Body of pancreas (tissue), 4 donors: ENCODE results near the gene ZNF787. TPM values are rescaled to one million over a fixed set of nuclear protein-coding genes. Genes with fewer than 3 reads are reported as not detected.

Source experiments
- ATAC-seq: fragments of 150-250 bp; one replicate; pipeline ENCODE4 v1.9.1; 2016
- DNase-seq, 4 donors: peaks; one replicate each; pipeline ENCODE4 v3.0.0-alpha.2; 2019
- H3K27ac ChIP-seq, 4 donors: fragments of 200-600 bp; sonication (generic); 1 replicate in 3 of 4; 2 replicates in 1 of 4; pipeline versions ENCODE4 v1.5.1 to v1.6.1; 2016 to 2019; ENCODE audit warnings: mild to moderate bottlenecking in 1 of 4, mixed read lengths in 1 of 4, moderate library complexity in 1 of 4
- H3K27me3 ChIP-seq, 2 donors: fragments of 200-600 bp; sonication (generic); one replicate each; pipeline ENCODE4 v1.6.0; 2016; ENCODE audit warnings: mild to moderate bottlenecking in 1 of 2
- H3K36me3 ChIP-seq, 2 donors: fragments of 200-600 bp; sonication (generic); replicated peaks in 1 of 2; 2 replicates each; pipeline ENCODE4 v1.5.1; 2016; ENCODE audit warnings: low read depth in 2 of 2; ENCODE audit not compliant: insufficient read depth in 1 of 2
- H3K4me1 ChIP-seq: fragments of 200-600 bp; sonication (generic); one replicate; pipeline ENCODE4 v1.6.0; 2016
- H3K4me3 ChIP-seq, 2 donors: fragments of 200-600 bp; sonication (generic); 1 replicate in 1 of 2; 2 replicates in 1 of 2; pipeline ENCODE4 v1.5.1; 2016 to 2019
- H3K9me3 ChIP-seq, 3 donors: fragments of 200-600 bp; sonication (generic); 1 replicate in 2 of 3; 2 replicates in 1 of 3; pipeline ENCODE4 v1.5.1; 2016
- POLR2A ChIP-seq, 3 donors: fragments of 450-650 bp; IDR thresholded peaks; one replicate each; pipeline ENCODE4 v1.6.1; 2016; ENCODE audit warnings: antibody characterized with exemption in 3 of 3, mild to moderate bottlenecking in 2 of 3
- WGBS, 2 donors: methylation state at CpG; one replicate each; pipeline ENCODE4 v1.1.5; 2017; 5-methylcytosine and 5-hydroxymethylcytosine counted together
- intact Hi-C: fragments of 100-400 bp; cut with DNase I; formaldehyde crosslinking; loops from one replicate; pipeline ENCODE4 v1.15.1; 2023
- total RNA-seq, 2 donors: library from RNA; depleted of rRNA; stranded (reverse); fragments of >200 nt; gene quantifications; one replicate each; pipeline ENCODE4 v1.1.0, GENCODE V29; 2016
- TF ChIP-seq, protein P1 (sequence below), 7 experiments: fragments of 450-650 bp in 4 of 7; fragments of 200-600 bp in 3 of 7; sonication (generic) in 3 of 7; IDR thresholded peaks; one replicate each; pipeline ENCODE4 v1.5.1; 2016 to 2019; ENCODE audit warnings: antibody characterized with exemption in 7 of 7

ZNF787 gene
- total RNA-seq, 2 donors from 2014 or later = 12.7 to 21.1 TPM

DNA sequence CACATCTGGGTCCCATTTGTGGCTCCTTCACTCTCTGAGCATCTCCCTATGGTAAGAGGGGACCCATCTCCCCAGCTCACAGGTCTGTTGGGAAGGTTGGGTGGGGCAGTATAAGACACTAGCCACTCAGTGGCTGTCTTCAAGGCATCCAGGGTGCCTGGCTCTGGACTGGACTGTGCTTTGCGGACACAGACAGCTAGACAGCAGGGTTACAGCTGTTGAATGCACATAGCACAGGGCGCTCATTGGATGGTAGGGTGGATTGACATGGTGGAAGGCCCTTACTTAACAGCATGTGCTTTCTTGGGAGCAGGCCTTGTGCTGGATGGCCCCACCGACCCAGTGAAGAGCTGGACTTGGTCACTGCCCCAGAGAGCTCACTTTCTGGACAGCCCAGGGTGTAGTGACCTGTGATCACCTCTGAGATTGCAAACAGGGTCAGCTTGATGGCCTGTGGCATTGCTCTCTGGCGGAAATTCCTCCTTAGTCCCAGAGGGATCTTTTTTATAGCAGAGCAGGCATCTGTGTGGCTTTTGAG lies 21.9 kb upstream of the ZNF787 start:
- peak overlapping the region; percentile 93 to 98 (median 96) for H3K27ac ChIP-seq
- WGBS, 2 donors = 62 to 66% methylated on average over 2 to 4 of the region's 4 CpGs
- H3K4me3 ChIP-seq = no peak overlapping the region
- H3K27me3 ChIP-seq = no peaks in the 10 kb centered on the region
- no peak for TF ChIP-seq POLR2A (IDR thresholded peaks at IDR 0.05)
- TF ChIP-seq, protein P1, sequence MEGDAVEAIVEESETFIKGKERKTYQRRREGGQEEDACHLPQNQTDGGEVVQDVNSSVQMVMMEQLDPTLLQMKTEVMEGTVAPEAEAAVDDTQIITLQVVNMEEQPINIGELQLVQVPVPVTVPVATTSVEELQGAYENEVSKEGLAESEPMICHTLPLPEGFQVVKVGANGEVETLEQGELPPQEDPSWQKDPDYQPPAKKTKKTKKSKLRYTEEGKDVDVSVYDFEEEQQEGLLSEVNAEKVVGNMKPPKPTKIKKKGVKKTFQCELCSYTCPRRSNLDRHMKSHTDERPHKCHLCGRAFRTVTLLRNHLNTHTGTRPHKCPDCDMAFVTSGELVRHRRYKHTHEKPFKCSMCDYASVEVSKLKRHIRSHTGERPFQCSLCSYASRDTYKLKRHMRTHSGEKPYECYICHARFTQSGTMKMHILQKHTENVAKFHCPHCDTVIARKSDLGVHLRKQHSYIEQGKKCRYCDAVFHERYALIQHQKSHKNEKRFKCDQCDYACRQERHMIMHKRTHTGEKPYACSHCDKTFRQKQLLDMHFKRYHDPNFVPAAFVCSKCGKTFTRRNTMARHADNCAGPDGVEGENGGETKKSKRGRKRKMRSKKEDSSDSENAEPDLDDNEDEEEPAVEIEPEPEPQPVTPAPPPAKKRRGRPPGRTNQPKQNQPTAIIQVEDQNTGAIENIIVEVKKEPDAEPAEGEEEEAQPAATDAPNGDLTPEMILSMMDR (IDR thresholded peaks at IDR 0.05) = no peak
- intact Hi-C loops = no loop called here
- peaks cover 90% of the 10 kb centered on the region for H3K4me1 ChIP-seq
- no peaks in the 10 kb centered on the region for H3K36me3 ChIP-seq
- H3K9me3 ChIP-seq = no peaks in the 10 kb centered on the region
- ATAC-seq (no peak), DNase-seq (no peak)

DNA sequence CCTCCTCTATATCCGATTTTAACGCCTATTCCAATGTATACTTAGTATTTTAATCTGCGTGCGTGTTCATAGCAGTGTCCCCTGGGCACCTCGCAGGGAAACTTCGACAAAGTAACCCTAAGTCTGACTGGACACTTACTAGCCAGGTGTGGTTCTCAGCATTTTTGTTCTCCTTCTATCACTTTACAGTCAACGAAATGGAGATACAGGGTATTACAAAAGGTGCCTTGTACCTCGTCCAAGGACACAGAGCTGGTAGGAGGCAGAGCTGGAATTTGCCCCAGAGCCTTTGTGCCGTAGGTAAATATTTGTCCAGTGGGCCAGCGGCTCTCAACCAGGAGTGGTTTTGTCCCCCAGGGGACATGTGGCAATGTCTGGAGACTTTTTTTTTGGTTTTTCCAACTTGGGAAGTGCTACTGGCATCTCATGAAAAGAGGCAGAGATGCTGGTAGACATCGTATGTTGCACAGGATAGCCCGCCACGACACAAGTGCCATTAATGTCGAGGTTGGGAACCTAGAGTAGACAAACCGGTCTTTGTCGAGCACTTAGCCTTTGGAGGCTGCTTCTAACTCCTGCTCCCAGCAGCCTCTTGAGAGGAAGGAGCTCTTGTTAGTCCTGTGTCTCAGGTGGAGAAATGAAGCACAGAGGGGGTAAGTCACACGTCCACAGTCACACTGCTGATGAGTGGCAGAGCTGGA lies 21.1 kb upstream of the ZNF787 start:
- intact Hi-C loops = no loop called here
- Histone ChIP-seq H3K27ac (peak overlapping the region; percentile 93 to 98 (median 96)), H3K4me3 (peak overlapping the region; percentile 4 to 21), H3K4me1 (peaks cover 90% of the 10 kb centered on the region), H3K27me3 (no peaks in the 10 kb centered on the region), H3K9me3 (no peaks in the 10 kb centered on the region), H3K36me3 (no peaks in the 10 kb centered on the region)
- peak in 2 of 3 donors; percentile 80 to 81 for TF ChIP-seq POLR2A (IDR thresholded peaks at IDR 0.05)
- TF ChIP-seq, protein P1 (IDR thresholded peaks at IDR 0.05) = peak in 2 of 7 experiments; percentile 13 to 16
- DNase-seq = peak; percentile 87 to 96 (median 92)
- 19 to 21% methylated on average over 17 of the region's 17 CpGs for WGBS, 2 donors
- ATAC-seq = peak; percentile 43

DNA sequence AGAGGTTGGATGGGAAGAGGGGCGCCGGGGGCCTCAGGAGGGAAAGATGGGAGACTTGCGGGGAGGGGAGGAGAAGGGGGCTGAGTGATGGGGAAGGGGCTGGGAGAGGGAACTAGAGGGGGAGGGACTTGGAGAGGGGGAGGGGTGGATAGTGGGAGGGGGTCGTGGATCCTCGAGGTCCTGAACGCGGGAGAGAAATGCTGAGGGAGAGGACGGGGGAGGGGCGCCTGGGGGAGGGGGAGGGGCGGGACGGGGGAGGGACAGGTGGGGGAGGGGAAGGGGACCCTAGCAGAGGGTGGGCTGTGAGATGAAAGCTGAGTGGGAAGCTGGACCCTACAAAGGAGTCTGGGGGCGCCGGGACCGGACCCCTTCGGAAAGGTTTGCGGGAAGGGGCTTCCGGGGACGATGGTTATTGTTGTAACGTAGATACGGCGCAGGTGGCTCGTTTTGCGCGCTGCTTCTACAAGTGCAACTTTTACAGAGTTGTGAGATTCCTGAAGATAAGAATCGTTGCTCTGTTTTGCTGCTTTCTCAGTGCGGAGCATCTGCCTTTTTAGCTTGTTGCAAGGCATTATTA lies 20.4 kb upstream of the ZNF787 start:
- H3K4me1 ChIP-seq = peaks cover 90% of the 10 kb centered on the region
- 2% methylated on average over 23 to 25 of the region's 26 CpGs for WGBS, 2 donors
- TF ChIP-seq POLR2A (IDR thresholded peaks at IDR 0.05) = no peak
- TF ChIP-seq, protein P1 (IDR thresholded peaks at IDR 0.05) = no peak
- no peaks in the 10 kb centered on the region for H3K36me3 ChIP-seq
- no peaks in the 10 kb centered on the region for H3K27me3 ChIP-seq
- ATAC-seq (no peak), DNase-seq (peak; percentile 32 to 52 (median 49))
- intact Hi-C loops = no loop called here
- H3K9me3 ChIP-seq = no peaks in the 10 kb centered on the region
- H3K4me3 ChIP-seq = peak overlapping the region; percentile 19 to 27
- peak overlapping the region; percentile 93 to 98 (median 96) for H3K27ac ChIP-seq

DNA sequence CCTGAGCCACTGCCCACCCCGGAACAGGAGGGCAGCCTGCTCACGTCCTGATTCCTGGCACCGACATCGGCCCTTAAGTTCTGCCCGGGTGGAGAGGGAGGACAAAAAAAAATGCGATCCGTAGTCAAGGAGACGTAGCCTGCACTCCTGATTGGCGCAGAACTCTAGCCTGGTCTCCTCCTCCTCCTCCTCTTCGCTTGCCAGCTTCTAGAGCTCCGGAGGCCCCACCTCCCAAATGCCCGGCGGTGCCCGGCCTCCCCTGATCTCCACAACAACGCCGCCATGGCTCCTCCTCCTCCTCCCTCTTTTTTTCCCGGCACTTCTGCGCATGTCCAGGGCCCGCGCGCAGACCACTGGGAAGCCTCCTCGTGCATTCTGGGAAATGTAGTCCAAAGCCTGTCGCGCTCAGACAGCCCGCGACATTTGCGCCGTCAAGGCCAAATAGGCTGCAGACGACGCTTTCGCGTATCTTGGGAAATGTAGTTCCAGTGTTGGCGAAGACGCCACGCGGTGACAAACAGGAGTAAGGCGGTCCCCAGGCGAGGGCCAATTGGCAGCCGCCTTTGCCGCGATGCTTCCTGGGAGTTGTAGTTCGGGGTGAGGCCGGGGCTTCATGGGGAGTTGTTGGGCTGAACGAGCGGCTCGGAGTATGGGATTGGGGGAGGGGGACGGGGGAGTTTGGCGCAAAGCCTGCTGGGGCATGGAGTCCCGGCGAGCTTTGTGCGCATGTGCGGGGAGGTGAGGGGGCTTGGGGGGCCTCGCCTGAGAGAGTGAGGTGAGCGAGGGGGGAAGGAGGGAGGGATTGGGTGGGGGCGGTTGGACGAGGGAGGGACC lies 19.7 kb upstream of the ZNF787 start, which contains the start of gene ZNF444:
Gene ZNF444, plus strand, starts transcription at position 705 of the 834 bp plus-strand sequence. CDS start 5,625 bp downstream, outside the sequence.
- intact Hi-C loops = no loop called here

More for the DNA sequence above, 19.7 kb upstream of the ZNF787 start, which contains the start of gene ZNF444:
- H3K27ac ChIP-seq = peak within 1 kb of the TSS; percentile 93 to 98 (median 96)
- no peaks in the 10 kb centered on the region for H3K36me3 ChIP-seq
- peak within 1 kb of the TSS; percentile 19 to 27 for H3K4me3 ChIP-seq
- DNase-seq = peak; percentile 99
- no peaks in the 10 kb centered on the region for H3K9me3 ChIP-seq
- WGBS, 2 donors = 1 to 3% methylated on average over 26 to 52 of the region's 56 CpGs
- ATAC-seq = peak; percentile 81
- TF ChIP-seq, protein P1 (IDR thresholded peaks at IDR 0.05) = no peak
- peak in 2 of 3 donors; percentile 80 to 81 for TF ChIP-seq POLR2A (IDR thresholded peaks at IDR 0.05)
- H3K27me3 ChIP-seq = no peaks in the 10 kb centered on the region
- H3K4me1 ChIP-seq = peaks cover 90% of the 10 kb centered on the region
